ENCODE measurements around the gene CRB2.

- TF ChIP-seq, protein P1, sequence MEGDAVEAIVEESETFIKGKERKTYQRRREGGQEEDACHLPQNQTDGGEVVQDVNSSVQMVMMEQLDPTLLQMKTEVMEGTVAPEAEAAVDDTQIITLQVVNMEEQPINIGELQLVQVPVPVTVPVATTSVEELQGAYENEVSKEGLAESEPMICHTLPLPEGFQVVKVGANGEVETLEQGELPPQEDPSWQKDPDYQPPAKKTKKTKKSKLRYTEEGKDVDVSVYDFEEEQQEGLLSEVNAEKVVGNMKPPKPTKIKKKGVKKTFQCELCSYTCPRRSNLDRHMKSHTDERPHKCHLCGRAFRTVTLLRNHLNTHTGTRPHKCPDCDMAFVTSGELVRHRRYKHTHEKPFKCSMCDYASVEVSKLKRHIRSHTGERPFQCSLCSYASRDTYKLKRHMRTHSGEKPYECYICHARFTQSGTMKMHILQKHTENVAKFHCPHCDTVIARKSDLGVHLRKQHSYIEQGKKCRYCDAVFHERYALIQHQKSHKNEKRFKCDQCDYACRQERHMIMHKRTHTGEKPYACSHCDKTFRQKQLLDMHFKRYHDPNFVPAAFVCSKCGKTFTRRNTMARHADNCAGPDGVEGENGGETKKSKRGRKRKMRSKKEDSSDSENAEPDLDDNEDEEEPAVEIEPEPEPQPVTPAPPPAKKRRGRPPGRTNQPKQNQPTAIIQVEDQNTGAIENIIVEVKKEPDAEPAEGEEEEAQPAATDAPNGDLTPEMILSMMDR (IDR thresholded peaks at IDR 0.05) = no peak
- no peak for TF ChIP-seq POLR2A (IDR thresholded peaks at IDR 0.05)
Measured at GRCh38 chr9:123318202-123318601, 37.8 kb upstream of the CRB2 start.
